H1 (cell line): ENCODE data around the gene RBM17. TPM values are rescaled to one million over a fixed set of nuclear protein-coding genes. Genes with fewer than 3 reads are reported as not detected.
A peak's percentile ranks its signal among the peaks of the same experiment; 100 is the strongest.

ENCODE experiments used
- CTCF ChIA-PET: fragments of 300-600 bp; sonication (Branson Sonifier 250); formaldehyde crosslinking; loops from one replicate; lab custom pipeline; 2021; ENCODE audit not compliant: partially characterized antibody; lab: Charles Lee
- POLR2A ChIA-PET: fragments of 300-600 bp; sonication (Branson Sonifier 250); formaldehyde crosslinking; loops from one replicate; lab custom pipeline; 2021; ENCODE audit warnings: inconsistent platforms; ENCODE audit not compliant: partially characterized antibody; lab: Charles Lee
- DNase-seq, 2 experiments: peaks; one replicate each; pipeline versions ENCODE4 v3.0.0 to v3.0.0-alpha.2; 2010 to 2022; ENCODE audit warnings: low spot score in 2 of 2, low read depth in 1 of 2, mixed read lengths in 1 of 2
- FAIRE-seq: peaks from 2 replicates; lab custom pipeline; 2011; peaks lifted over from hg19 to GRCh38; lab: Jason Lieb, UNC
- H2AFZ ChIP-seq: 2 replicates; pipeline ENCODE4 v1.8.1; 2012; ENCODE audit warnings: low read length, inconsistent platforms
- H2AK5ac ChIP-seq: 2 replicates; pipeline ENCODE4 v1.6.1; 2013; ENCODE audit warnings: low read depth, low read length
- H2BK120ac ChIP-seq: replicated peaks from 2 replicates; pipeline ENCODE3; 2013; ENCODE audit warnings: low read depth, low read length, inconsistent platforms
- H2BK12ac ChIP-seq: 2 replicates; pipeline ENCODE4 v1.6.1; 2013; ENCODE audit warnings: low read depth, low read length
- H2BK15ac ChIP-seq: 2 replicates; pipeline ENCODE4 v1.6.1; 2013; ENCODE audit warnings: low read length
- H2BK20ac ChIP-seq: 2 replicates; pipeline ENCODE4 v1.6.1; 2013; ENCODE audit warnings: low read length
- H2BK5ac ChIP-seq: 2 replicates; pipeline ENCODE4 v1.6.1; 2013; ENCODE audit warnings: low read depth, low read length
- H3K14ac ChIP-seq: 2 replicates; pipeline ENCODE4 v1.6.1; 2013; ENCODE audit warnings: inconsistent platforms; ENCODE audit not compliant: insufficient read length
- H3K18ac ChIP-seq: 2 replicates; pipeline ENCODE4 v1.6.1; 2013; ENCODE audit warnings: low read length; ENCODE audit errors: extremely low read depth
- H3K23ac ChIP-seq: 2 replicates; pipeline ENCODE4 v1.6.1; 2013; ENCODE audit warnings: inconsistent platforms; ENCODE audit not compliant: insufficient read length
- H3K23me2 ChIP-seq: 2 replicates; pipeline ENCODE4 v1.6.1; 2013; ENCODE audit warnings: low read depth, low read length
- H3K27ac ChIP-seq: 2 replicates; pipeline ENCODE4 v1.6.1; 2011; ENCODE audit warnings: low read depth, low read length, inconsistent platforms
- H3K27me3 ChIP-seq, 4 experiments: replicated peaks in 1 of 4; 1 replicate in 1 of 4; 2 replicates in 3 of 4; pipeline versions ENCODE4 v1.6.1 to v1.8.1; 2011 to 2013; ENCODE audit warnings: low read length in 3 of 4, mild to moderate bottlenecking in 3 of 4, inconsistent platforms in 2 of 4, mixed read lengths in 2 of 4, moderate library complexity in 1 of 4; ENCODE audit not compliant: control insufficient read depth in 3 of 4, insufficient read depth in 3 of 4; ENCODE audit errors: extremely low read depth in 1 of 4
- H3K36me3 ChIP-seq, 4 experiments: 2 replicates each; pipeline versions ENCODE4 v1.6.1 to v1.8.1; 2011 to 2013; ENCODE audit warnings: mild to moderate bottlenecking in 4 of 4, low read length in 3 of 4, moderate library complexity in 2 of 4, control low read depth in 1 of 4, inconsistent platforms in 1 of 4; ENCODE audit not compliant: insufficient read depth in 4 of 4, control insufficient read depth in 2 of 4
- H3K4ac ChIP-seq: replicated peaks from 2 replicates; pipeline ENCODE3; 2013; ENCODE audit warnings: low read length, low read depth, mixed read lengths, inconsistent platforms; ENCODE audit not compliant: insufficient read length
- H3K4me1 ChIP-seq, 4 experiments: replicated peaks in 1 of 4; 1 replicate in 1 of 4; 2 replicates in 3 of 4; pipeline versions ENCODE4 v1.6.1 to v1.8.1; 2011 to 2013; ENCODE audit warnings: low read length in 3 of 4, inconsistent platforms in 2 of 4, mixed read lengths in 1 of 4; ENCODE audit not compliant: insufficient read depth in 4 of 4, control insufficient read depth in 3 of 4
- H3K4me2 ChIP-seq, 2 experiments: 2 replicates each; pipeline versions ENCODE4 v1.6.1 to v1.8.1; 2011 to 2013; ENCODE audit warnings: low read depth in 2 of 2, low read length in 2 of 2, control low read depth in 1 of 2, inconsistent platforms in 1 of 2, mild to moderate bottlenecking in 1 of 2; ENCODE audit not compliant: insufficient read depth in 1 of 2
- H3K4me3 ChIP-seq, 4 experiments: fragments of 200-600, 300-600 bp in 1 of 4; sonication (generic), shearing (Covaris generic), sonication (Bioruptor Twin) in 1 of 4; 2 replicates each; pipeline versions ENCODE4 v1.5.1 to v1.8.1; 2011 to 2016; ENCODE audit warnings: low read length in 4 of 4, low read depth in 3 of 4, control low read depth in 2 of 4, inconsistent platforms in 2 of 4, mild to moderate bottlenecking in 2 of 4, mixed read lengths in 1 of 4, moderate library complexity in 1 of 4; ENCODE audit not compliant: insufficient read depth in 2 of 4; ENCODE audit errors: extremely low read depth in 1 of 4
- H3K56ac ChIP-seq: replicated peaks from 2 replicates; pipeline ENCODE3; 2013; ENCODE audit warnings: low read depth, mild to moderate bottlenecking, mixed read lengths, low read length, inconsistent platforms; ENCODE audit not compliant: insufficient read length
- H3K79me1 ChIP-seq: 2 replicates; pipeline ENCODE4 v1.6.1; 2013; ENCODE audit warnings: low read depth, low read length, control low read depth
- H3K79me2 ChIP-seq, 2 experiments: 2 replicates each; pipeline versions ENCODE4 v1.6.1 to v1.8.1; 2012 to 2013; ENCODE audit warnings: low read length in 2 of 2, mild to moderate bottlenecking in 2 of 2, inconsistent platforms in 1 of 2; ENCODE audit not compliant: insufficient read depth in 2 of 2, control insufficient read depth in 1 of 2
- H3K9ac ChIP-seq, 4 experiments: replicated peaks in 1 of 4; 1 replicate in 1 of 4; 2 replicates in 3 of 4; pipeline versions ENCODE4 v1.6.1 to v1.8.1; 2011 to 2013; ENCODE audit warnings: low read depth in 3 of 4, low read length in 3 of 4, control low read depth in 2 of 4, mild to moderate bottlenecking in 2 of 4, moderate library complexity in 2 of 4, inconsistent platforms in 1 of 4; ENCODE audit errors: extremely low read depth in 1 of 4
- H3K9me3 ChIP-seq, 2 experiments: 2 replicates each; pipeline versions ENCODE4 v1.6.1 to v1.8.1; 2012 to 2013; ENCODE audit warnings: mild to moderate bottlenecking in 2 of 2, moderate library complexity in 2 of 2, control low read depth in 1 of 2, inconsistent platforms in 1 of 2, low read depth in 1 of 2, low read length in 1 of 2, mixed read lengths in 1 of 2; ENCODE audit not compliant: insufficient read depth in 2 of 2
- H4K20me1 ChIP-seq, 2 experiments: replicated peaks in 1 of 2; 2 replicates each; pipeline versions ENCODE3 to v1.8.1; 2011 to 2013; ENCODE audit warnings: inconsistent platforms in 2 of 2, low read length in 2 of 2, mild to moderate bottlenecking in 1 of 2; ENCODE audit not compliant: insufficient read depth in 2 of 2, control insufficient read depth in 1 of 2
- H4K5ac ChIP-seq: 2 replicates; pipeline ENCODE4 v1.6.1; 2013; ENCODE audit warnings: low read length, low read depth, mixed read lengths, inconsistent platforms; ENCODE audit not compliant: insufficient read length
- H4K8ac ChIP-seq: 2 replicates; pipeline ENCODE4 v1.8.0; 2013; ENCODE audit warnings: mild to moderate bottlenecking, moderate library complexity, low read length, inconsistent platforms; ENCODE audit not compliant: insufficient read depth; ENCODE audit errors: extremely low read depth
- H4K91ac ChIP-seq: replicated peaks from 2 replicates; pipeline ENCODE3; 2013; ENCODE audit warnings: low read length, mixed read lengths, inconsistent platforms; ENCODE audit not compliant: insufficient read length
- HDAC6 ChIP-seq: IDR thresholded peaks from one replicate; pipeline ENCODE4 v1.7.1; 2012; ENCODE audit warnings: low read depth, mild to moderate bottlenecking, inconsistent platforms, low read length, moderate library complexity
- KDM4A ChIP-seq: IDR thresholded peaks from one replicate; pipeline ENCODE4 v1.7.1; 2012; ENCODE audit warnings: low read depth, mild to moderate bottlenecking, moderate library complexity, low read length, inconsistent platforms; ENCODE audit not compliant: severe bottlenecking
- PHF8 ChIP-seq: fragments of 200-600 bp; sonication (generic); conservative IDR thresholded peaks from 2 replicates; pipeline ENCODE4 v1.7.1; 2012; ENCODE audit warnings: low read depth, mild to moderate bottlenecking, inconsistent platforms, low read length, moderate library complexity
- SIN3A ChIP-seq, 2 experiments: IDR thresholded peaks in 1 of 2; conservative IDR thresholded peaks in 1 of 2; 2 replicates each; pipeline ENCODE4 v1.6.1; 2011 to 2012; ENCODE audit warnings: low read length in 2 of 2, improper control_type of control experiment in 1 of 2, low read depth in 1 of 2, mild to moderate bottlenecking in 1 of 2
- TAF1 ChIP-seq: IDR thresholded peaks from 2 replicates; pipeline ENCODE4 v1.6.1; 2011; ENCODE audit warnings: mild to moderate bottlenecking, low read depth, low read length
- TAF7 ChIP-seq: optimal IDR thresholded peaks from 2 replicates; pipeline ENCODE3; 2011; ENCODE audit warnings: low read depth, mild to moderate bottlenecking, inconsistent platforms, low read length, moderate library complexity, borderline replicate concordance
- TEAD4 ChIP-seq: IDR thresholded peaks from 2 replicates; pipeline ENCODE4 v1.6.1; 2012; ENCODE audit warnings: low read depth, low read length, inconsistent platforms, mixed read lengths
- YY1 ChIP-seq: IDR thresholded peaks from 2 replicates; pipeline ENCODE4 v1.6.1; 2011; ENCODE audit warnings: low read depth, mild to moderate bottlenecking, low read length
- WGBS, 2 experiments: shearing (Covaris generic) in 1 of 2; methylation state at CpG; one replicate each; pipeline versions ENCODE4 v1.1.6 to v1.1.7; 2013 to 2015; ENCODE audit warnings: low lambda C conversion rate in 2 of 2, mixed read lengths in 2 of 2, inconsistent platforms in 1 of 2, low coverage in 1 of 2, missing lambda C conversion rate in 1 of 2; ENCODE audit not compliant: insufficient replicate concordance in 2 of 2, insufficient coverage in 1 of 2, insufficient read length in 1 of 2; ENCODE audit errors: extremely low coverage in 1 of 2, missing lambda C conversion rate in 1 of 2; 5-methylcytosine and 5-hydroxymethylcytosine counted together
- polyA plus RNA-seq, 7 experiments: library from polyadenylated mRNA; depleted of rRNA in 3 of 7; stranded (reverse) in 5 of 7; unstranded in 2 of 7; fragments of >200 nt in 5 of 7; fragments of 200-250 nt in 2 of 7; gene quantifications; 1 replicate in 5 of 7; 2 replicates in 1 of 7; 4 replicates in 1 of 7; pipeline versions ENCODE4 v1.2.1 to v1.2.3, GENCODE V29; 2011 to 2013; ENCODE audit warnings: missing spikeins in 2 of 7, mixed read lengths in 2 of 7
- total RNA-seq: library from RNA; stranded (reverse); fragmentation: NEBNext Ultra II Directional; extraction: Animal tissue kit (Norgen Biotek cat#: 25700); gene quantifications from 2 replicates; pipeline ENCODE4 v1.2.1, GENCODE V29; 2021
- TF ChIP-seq, protein P1 (sequence below): IDR thresholded peaks from 2 replicates; pipeline ENCODE4 v1.6.1; 2012; ENCODE audit warnings: inconsistent platforms

Gene RBM17
- total and polyA plus RNA-seq, 2 of the 8 experiments (the other 6 are each of a cell fraction or from before 2014, with no cell fraction given) = 15.7 to 128 TPM

DNA sequence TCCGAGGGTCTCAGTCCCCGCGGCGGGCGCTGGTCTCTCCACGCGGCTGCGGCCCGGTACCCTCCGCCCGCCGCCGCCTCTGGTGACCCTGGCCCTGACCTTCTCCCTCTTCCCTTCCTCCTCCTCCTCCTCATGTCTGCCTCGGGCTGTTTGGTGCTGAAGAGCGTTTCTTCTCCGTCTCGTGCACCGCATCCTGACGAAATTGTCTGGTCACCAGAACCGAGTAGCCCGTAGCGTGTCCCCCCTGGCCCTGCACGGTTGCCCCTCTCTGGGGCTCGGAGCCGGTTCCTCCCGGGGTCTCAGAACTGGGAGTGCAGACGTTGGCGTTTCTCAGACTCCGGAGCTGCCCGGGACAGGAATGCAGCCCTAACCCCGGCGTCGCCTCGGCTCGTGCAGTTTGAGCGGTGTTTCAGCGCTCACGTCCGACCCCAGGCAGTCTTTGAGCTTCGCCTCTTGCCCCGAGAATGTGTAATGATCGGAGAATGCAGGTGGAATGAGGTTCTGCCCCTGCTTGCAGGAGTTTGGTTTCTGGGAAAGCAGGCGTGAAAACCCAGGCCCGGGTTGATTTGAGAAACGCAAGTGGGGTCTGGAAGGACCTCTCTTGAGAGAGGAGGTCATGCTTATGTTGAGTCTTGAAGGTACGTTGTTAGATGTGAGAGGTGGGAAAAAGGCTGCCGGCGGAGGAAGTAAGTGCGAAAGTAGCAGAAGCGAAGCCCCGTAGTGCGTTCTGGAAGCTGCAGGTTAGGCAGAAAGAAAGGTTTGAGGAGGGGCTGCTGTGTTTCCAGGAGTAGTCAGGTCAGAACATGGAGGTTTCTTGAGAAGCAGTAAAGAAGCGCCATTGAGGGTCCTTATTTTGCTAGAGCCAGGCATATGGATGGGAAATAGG, 743 bp downstream of the RBM17 start:
- Histone ChIP-seq H3K23ac (no peak overlapping the region), H3K4me3 (peak overlapping the region; percentile 88 to 94 (median 92)), H2BK5ac (no peak overlapping the region; the same call in 1 of the 2 replicates), H3K4ac (no peak overlapping the region), H2BK12ac (no peak overlapping the region), H2AK5ac (0 out of 2 replicates have a peak overlapping the region, but pooled peaks have one; percentile 33), H3K23me2 (peaks cover 6% of the 10 kb centered on the region; the same call in 1 of the 2 replicates), H3K56ac (no peak overlapping the region), H3K27me3 (no peaks in the 10 kb centered on the region), H2BK15ac (no peak overlapping the region), H3K36me3 (no peaks in the 10 kb centered on the region), H3K79me2 (peaks cover 33 to 53% of the 10 kb centered on the region in 2 experiments), H4K8ac (peak overlapping the region; percentile 81; the same call in 1 of the 2 replicates), H3K27ac (peak overlapping the region; percentile 74; the same call in 1 of the 2 replicates), H4K91ac (no peak overlapping the region), H2AFZ (no peak overlapping the region), H2BK120ac (no peak overlapping the region), H4K20me1 (peaks cover 10% of the 10 kb centered on the region in 2 experiments), H3K9me3 (no peaks in the 10 kb centered on the region), H3K14ac (no peak overlapping the region), H3K79me1 (peaks cover under 1% of the 10 kb centered on the region; the same call in 1 of the 2 replicates), H3K18ac (peak overlapping the region; percentile 71), H2BK20ac (no peak overlapping the region), H3K9ac (peak overlapping the region; percentile 81 to 98 (median 89)), H3K4me2 (peak overlapping the region; percentile 88 to 96), H3K4me1 (peaks cover 0 to 11% (median 6%) of the 10 kb centered on the region in 4 experiments; a peak in 4 of 7 replicates), H4K5ac (no peak overlapping the region)
- CTCF ChIA-PET = interaction anchor here (0.7 to 1.8 kb wide), 14 partner anchors 10 to 312 kb away, joined by 3 to 8 read pairs (median 4); partner anchors contain the start of gene PFKFB3
- DNase-seq (peak in 1 of 2 experiments; percentile 60), FAIRE-seq (no peak)
- POLR2A ChIA-PET = interaction anchor here (0.9 to 3.5 kb wide), 8 partner anchors 8 to 113 kb away, joined by 3 to 12 read pairs (median 3); partner anchors contain the start of gene PFKFB3
- WGBS, 2 experiments = 2% methylated on average over 51 of the region's 53 CpGs; no CpG with 5 or more reads in 1 of the 2 experiments
- 0 out of 2 replicates have a peak, but pooled peaks have one; percentile 29 for TF ChIP-seq TAF1
- TF ChIP-seq, protein P1, sequence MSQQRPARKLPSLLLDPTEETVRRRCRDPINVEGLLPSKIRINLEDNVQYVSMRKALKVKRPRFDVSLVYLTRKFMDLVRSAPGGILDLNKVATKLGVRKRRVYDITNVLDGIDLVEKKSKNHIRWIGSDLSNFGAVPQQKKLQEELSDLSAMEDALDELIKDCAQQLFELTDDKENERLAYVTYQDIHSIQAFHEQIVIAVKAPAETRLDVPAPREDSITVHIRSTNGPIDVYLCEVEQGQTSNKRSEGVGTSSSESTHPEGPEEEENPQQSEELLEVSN = peak; percentile 50; the same call in 1 of the 2 replicates
- TF ChIP-seq TAF7 = no peak
- TF ChIP-seq SIN3A (conservative IDR thresholded peaks at IDR 0.05 in 1 of 2, IDR thresholded peaks at IDR 0.05 in 1 of 2; ENCODE audit: low read depth in 1 of 2, low read length in 2 of 2) = peak in 1 of 2 experiments; percentile 43; a peak in 1 of 4 replicates
- TF ChIP-seq YY1 = no peak
- TF ChIP-seq TEAD4 = 0 out of 2 replicates have a peak, but pooled peaks have one; percentile 30
- TF ChIP-seq PHF8 = 0 out of 2 replicates have a peak, but pooled peaks have one; percentile 4
- peak; percentile 71 for TF ChIP-seq KDM4A
- TF ChIP-seq HDAC6 = no peak
